Measurements from ENCODE around the gene ZNF679.
"Not testable (repeated sequence)": the region's sequence is repeated elsewhere in the genome, so short reads cannot be mapped to it uniquely, and the experiment has no call there.

ZNF679 gene

GRCh38 chr7:64206903-64207302 is 21.4 kb upstream of the ZNF679 start, which contains the start of gene ZNF735:
Gene ZNF735 (plus strand): TSS chr7:64207203. CDS start chr7:64207203, 0 bp downstream.
- Histone ChIP-seq H3K36me3 (ENCODE audit: control insufficient read depth in 2 of 2, insufficient read depth in 2 of 2, low read length in 2 of 2) (no peaks in the 10 kb centered on the region), H3K9me3 (ENCODE audit: control insufficient read depth in 2 of 2, low read length in 2 of 2) (peaks cover 0 to 3% of the 10 kb centered on the region in 2 donors), H3K9ac (ENCODE audit: low read depth in 1 of 2, low read length in 2 of 2) (no peak within 1 kb of the TSS), H3K27ac (ENCODE audit: low read depth in 2 of 2, low read length in 2 of 2) (no peak within 1 kb of the TSS), H3K4me3 (ENCODE audit: low read length in 2 of 2) (no peak within 1 kb of the TSS), H3K27me3 (ENCODE audit: control insufficient read depth in 2 of 2, insufficient read depth in 2 of 2, low read length in 2 of 2) (no peaks in the 10 kb centered on the region), H3K4me1 (ENCODE audit: control insufficient read depth in 2 of 2, insufficient read depth in 2 of 2, low read length in 2 of 2) (no peaks in the 10 kb centered on the region)

GRCh38 chr7:64219710-64220298 is 8.5 kb upstream of the ZNF679 start:
- H3K27ac ChIP-seq (ENCODE audit: low read depth in 2 of 2, low read length in 2 of 2); H3K9me3 ChIP-seq (ENCODE audit: control insufficient read depth in 2 of 2, low read length in 2 of 2); H3K4me3 ChIP-seq (ENCODE audit: low read length in 2 of 2): not testable (repeated sequence)

GRCh38 chr7:64223366-64223765 is 4.9 kb upstream of the ZNF679 start:
- Histone ChIP-seq H3K4me3 (ENCODE audit: low read length in 2 of 2) (no peak overlapping the region), H3K27me3 (ENCODE audit: control insufficient read depth in 2 of 2, insufficient read depth in 2 of 2, low read length in 2 of 2) (no peaks in the 10 kb centered on the region), H3K9me3 (ENCODE audit: control insufficient read depth in 2 of 2, low read length in 2 of 2) (peaks cover 2% of the 10 kb centered on the region in 2 donors)

More at GRCh38 chr7:64219710-64220298, 8.5 kb upstream of the ZNF679 start:
- H3K4me1 ChIP-seq (ENCODE audit: control insufficient read depth in 2 of 2, insufficient read depth in 2 of 2, low read length in 2 of 2); H3K27me3 ChIP-seq (ENCODE audit: control insufficient read depth in 2 of 2, insufficient read depth in 2 of 2, low read length in 2 of 2); H3K9ac ChIP-seq (ENCODE audit: low read depth in 1 of 2, low read length in 2 of 2); H3K36me3 ChIP-seq (ENCODE audit: control insufficient read depth in 2 of 2, insufficient read depth in 2 of 2, low read length in 2 of 2): not testable (repeated sequence)

GRCh38 chr7:64266341-64266919 is 38.2 kb downstream of the ZNF679 start:
- H3K27me3 ChIP-seq (ENCODE audit: control insufficient read depth in 2 of 2, insufficient read depth in 2 of 2, low read length in 2 of 2): no peaks in the 10 kb centered on the region
- no peak overlapping the region for H3K4me3 ChIP-seq (ENCODE audit: low read length in 2 of 2)
- H3K4me1 ChIP-seq (ENCODE audit: control insufficient read depth in 2 of 2, insufficient read depth in 2 of 2, low read length in 2 of 2): no peaks in the 10 kb centered on the region
- no peak overlapping the region for H3K9ac ChIP-seq (ENCODE audit: low read depth in 1 of 2, low read length in 2 of 2)
- peaks cover 3 to 11% of the 10 kb centered on the region in 2 donors for H3K9me3 ChIP-seq (ENCODE audit: control insufficient read depth in 2 of 2, low read length in 2 of 2)
- no peaks in the 10 kb centered on the region for H3K36me3 ChIP-seq (ENCODE audit: control insufficient read depth in 2 of 2, insufficient read depth in 2 of 2, low read length in 2 of 2)
- H3K27ac ChIP-seq (ENCODE audit: low read depth in 2 of 2, low read length in 2 of 2): no peak overlapping the region

More at GRCh38 chr7:64223366-64223765, 4.9 kb upstream of the ZNF679 start:
- Histone ChIP-seq H3K9ac (ENCODE audit: low read depth in 1 of 2, low read length in 2 of 2) (no peak overlapping the region), H3K36me3 (ENCODE audit: control insufficient read depth in 2 of 2, insufficient read depth in 2 of 2, low read length in 2 of 2) (no peaks in the 10 kb centered on the region), H3K4me1 (ENCODE audit: control insufficient read depth in 2 of 2, insufficient read depth in 2 of 2, low read length in 2 of 2) (no peaks in the 10 kb centered on the region), H3K27ac (ENCODE audit: low read depth in 2 of 2, low read length in 2 of 2) (no peak overlapping the region)

- Histone ChIP-seq H3K4me3 (ENCODE audit: low read length in 2 of 2) (no peak overlapping the region), H3K36me3 (ENCODE audit: control insufficient read depth in 2 of 2, insufficient read depth in 2 of 2, low read length in 2 of 2) (no peaks in the 10 kb centered on the region), H3K9me3 (ENCODE audit: control insufficient read depth in 2 of 2, low read length in 2 of 2) (peaks cover 0 to 3% of the 10 kb centered on the region in 2 donors), H3K27me3 (ENCODE audit: control insufficient read depth in 2 of 2, insufficient read depth in 2 of 2, low read length in 2 of 2) (no peaks in the 10 kb centered on the region), H3K27ac (ENCODE audit: low read depth in 2 of 2, low read length in 2 of 2) (no peak overlapping the region), H3K4me1 (ENCODE audit: control insufficient read depth in 2 of 2, insufficient read depth in 2 of 2, low read length in 2 of 2) (no peaks in the 10 kb centered on the region), H3K9ac (ENCODE audit: low read depth in 1 of 2, low read length in 2 of 2) (no peak overlapping the region)
Measured at GRCh38 chr7:64277630-64278029, 49.4 kb downstream of the ZNF679 start.

- Histone ChIP-seq H3K36me3 (ENCODE audit: control insufficient read depth in 2 of 2, insufficient read depth in 2 of 2, low read length in 2 of 2) (no peaks in the 10 kb centered on the region), H3K9me3 (ENCODE audit: control insufficient read depth in 2 of 2, low read length in 2 of 2) (no peaks in the 10 kb centered on the region), H3K27ac (ENCODE audit: low read depth in 2 of 2, low read length in 2 of 2) (no peak overlapping the region), H3K27me3 (ENCODE audit: control insufficient read depth in 2 of 2, insufficient read depth in 2 of 2, low read length in 2 of 2) (no peaks in the 10 kb centered on the region), H3K9ac (ENCODE audit: low read depth in 1 of 2, low read length in 2 of 2) (no peak overlapping the region), H3K4me1 (ENCODE audit: control insufficient read depth in 2 of 2, insufficient read depth in 2 of 2, low read length in 2 of 2) (no peaks in the 10 kb centered on the region), H3K4me3 (ENCODE audit: low read length in 2 of 2) (no peak overlapping the region)
Measured at GRCh38 chr7:64294701-64295420, 66.6 kb downstream of the ZNF679 start.

- not testable (repeated sequence) for H3K36me3 ChIP-seq (ENCODE audit: control insufficient read depth in 2 of 2, insufficient read depth in 2 of 2, low read length in 2 of 2); H3K9me3 ChIP-seq (ENCODE audit: control insufficient read depth in 2 of 2, low read length in 2 of 2); H3K4me1 ChIP-seq (ENCODE audit: control insufficient read depth in 2 of 2, insufficient read depth in 2 of 2, low read length in 2 of 2); H3K4me3 ChIP-seq (ENCODE audit: low read length in 2 of 2); H3K9ac ChIP-seq (ENCODE audit: low read depth in 1 of 2, low read length in 2 of 2); H3K27me3 ChIP-seq (ENCODE audit: control insufficient read depth in 2 of 2, insufficient read depth in 2 of 2, low read length in 2 of 2); H3K27ac ChIP-seq (ENCODE audit: low read depth in 2 of 2, low read length in 2 of 2)
Measured at GRCh38 chr7:64297418-64297817, 69.1 kb downstream of the ZNF679 start.

GRCh38 chr7:64300641-64301405 is 72.5 kb downstream of the ZNF679 start:
- Histone ChIP-seq H3K9me3 (ENCODE audit: control insufficient read depth in 2 of 2, low read length in 2 of 2) (no peaks in the 10 kb centered on the region), H3K4me3 (ENCODE audit: low read length in 2 of 2) (no peak overlapping the region), H3K36me3 (ENCODE audit: control insufficient read depth in 2 of 2, insufficient read depth in 2 of 2, low read length in 2 of 2) (no peaks in the 10 kb centered on the region), H3K4me1 (ENCODE audit: control insufficient read depth in 2 of 2, insufficient read depth in 2 of 2, low read length in 2 of 2) (no peaks in the 10 kb centered on the region), H3K9ac (ENCODE audit: low read depth in 1 of 2, low read length in 2 of 2) (no peak overlapping the region), H3K27me3 (ENCODE audit: control insufficient read depth in 2 of 2, insufficient read depth in 2 of 2, low read length in 2 of 2) (no peaks in the 10 kb centered on the region), H3K27ac (ENCODE audit: low read depth in 2 of 2, low read length in 2 of 2) (no peak overlapping the region)

- H3K36me3 ChIP-seq (ENCODE audit: control insufficient read depth in 2 of 2, insufficient read depth in 2 of 2, low read length in 2 of 2): no peaks in the 10 kb centered on the region
- peak overlapping the region; percentile 77 to 84 for H3K27ac ChIP-seq (ENCODE audit: low read depth in 2 of 2, low read length in 2 of 2)
- no peaks in the 10 kb centered on the region for H3K27me3 ChIP-seq (ENCODE audit: control insufficient read depth in 2 of 2, insufficient read depth in 2 of 2, low read length in 2 of 2)
- H3K4me1 ChIP-seq (ENCODE audit: control insufficient read depth in 2 of 2, insufficient read depth in 2 of 2, low read length in 2 of 2): peaks cover 5 to 8% of the 10 kb centered on the region in 2 donors
- H3K9ac ChIP-seq (ENCODE audit: low read depth in 1 of 2, low read length in 2 of 2): peak overlapping the region; percentile 76 to 97
- H3K9me3 ChIP-seq (ENCODE audit: control insufficient read depth in 2 of 2, low read length in 2 of 2): no peaks in the 10 kb centered on the region
- peak overlapping the region; percentile 86 to 91 for H3K4me3 ChIP-seq (ENCODE audit: low read length in 2 of 2)
Measured at GRCh38 chr7:64307254-64308015, 79.2 kb downstream of the ZNF679 start.
